K562 (cell line): Measurements from ENCODE around the gene RAB43. TPM values are rescaled to one million over a fixed set of nuclear protein-coding genes. Genes with fewer than 3 reads are reported as not detected.

Source experiments
- ATAC-seq: fragments of 200-7000 bp; cut with Tn5 transposase; 3 replicates; pipeline ENCODE4 v1.9.1; 2020; ENCODE audit warnings: moderate library complexity
- BruUV-seq: library from RNA; stranded (reverse); fragments of 400-500 nt; replicated peaks from 2 replicates; lab custom pipeline; 2021; lab: Mats Ljungman, UMichigan
- CTCF ChIA-PET: fragments of 300-600 bp; formaldehyde crosslinking; extraction: SDS; loops from one replicate; lab custom pipeline; 2021; ENCODE audit warnings: low intra/inter-chr PET ratio; lab: Yijun Ruan, JAX
- POLR2A ChIA-PET: fragments of 300-600, 350-650 bp; sonication (Branson Sonifier 250); formaldehyde crosslinking; extraction: SDS; loops from one replicate; lab custom pipeline; 2021; ENCODE audit warnings: antibody characterized with exemption, inconsistent platforms; lab: Yijun Ruan, JAX
- DNase-seq, 4 experiments: peaks; one replicate each; pipeline versions ENCODE4 v3.0.0 to v3.0.0-alpha.2; 2011 to 2018; ENCODE audit warnings: low spot score in 3 of 4, mixed read lengths in 3 of 4; ENCODE audit errors: extremely low read depth in 1 of 4
- FAIRE-seq: peaks from 2 replicates; lab custom pipeline; 2011; peaks lifted over from hg19 to GRCh38; lab: Jason Lieb, UNC
- H2AFZ ChIP-seq: 2 replicates; pipeline ENCODE4 v1.6.0; 2011; ENCODE audit warnings: low read depth, low read length, control low read depth, inconsistent platforms
- H3K27ac ChIP-seq: fragments of 200-600 bp; 3 replicates; pipeline ENCODE4 v1.8.0; 2011; ENCODE audit warnings: low read depth, mild to moderate bottlenecking, control low read depth, inconsistent platforms, low read length, moderate library complexity, mixed read lengths; ENCODE audit errors: extremely low read depth
- H3K27me3 ChIP-seq, 2 experiments: fragments of 300-600 bp in 1 of 2; 2 replicates in 1 of 2; 3 replicates in 1 of 2; pipeline versions ENCODE4 v1.6.0 to v1.8.0; 2011; ENCODE audit warnings: inconsistent platforms in 2 of 2, low read length in 2 of 2, mild to moderate bottlenecking in 1 of 2, mixed read lengths in 1 of 2, moderate library complexity in 1 of 2; ENCODE audit not compliant: control insufficient read depth in 2 of 2, insufficient read depth in 2 of 2
- H3K36me3 ChIP-seq: fragments of 300-600 bp; 3 replicates; pipeline ENCODE4 v1.8.0; 2011; ENCODE audit warnings: mild to moderate bottlenecking, low read length, inconsistent platforms; ENCODE audit not compliant: control insufficient read depth, insufficient read depth
- H3K4me1 ChIP-seq, 2 experiments: fragments of 200-600 bp in 1 of 2; replicated peaks in 1 of 2; 2 replicates in 1 of 2; 3 replicates in 1 of 2; pipeline versions ENCODE4 v1.5.1 to v1.8.0; 2011; ENCODE audit warnings: inconsistent platforms in 2 of 2, low read length in 2 of 2, mild to moderate bottlenecking in 1 of 2, mixed read lengths in 1 of 2, moderate library complexity in 1 of 2; ENCODE audit not compliant: control insufficient read depth in 2 of 2, insufficient read depth in 2 of 2
- H3K4me2 ChIP-seq: 2 replicates; pipeline ENCODE4 v1.6.1; 2011; ENCODE audit warnings: low read length, control low read depth, inconsistent platforms, mixed read lengths; ENCODE audit not compliant: insufficient read depth
- H3K4me3 ChIP-seq: fragments of 200-600 bp; sonication (generic), shearing (Covaris generic); 2 replicates; pipeline ENCODE4 v1.5.1; 2016; ENCODE audit warnings: control low read depth, inconsistent platforms
- H3K79me2 ChIP-seq: fragments of 200-600 bp; 3 replicates; pipeline ENCODE4 v1.8.0; 2011; ENCODE audit warnings: low read length, inconsistent platforms; ENCODE audit not compliant: control insufficient read depth, insufficient read depth
- H3K9ac ChIP-seq, 2 experiments: 2 replicates each; pipeline versions ENCODE4 v1.6.0 to v1.6.1; 2011; ENCODE audit warnings: low read depth in 2 of 2, low read length in 2 of 2, control low read depth in 1 of 2, inconsistent platforms in 1 of 2, mild to moderate bottlenecking in 1 of 2, mixed read lengths in 1 of 2; ENCODE audit not compliant: insufficient read depth in 1 of 2
- H3K9me1 ChIP-seq: one replicate; pipeline ENCODE4 v1.6.0; 2011; ENCODE audit warnings: inconsistent platforms, mild to moderate bottlenecking, low read length, moderate library complexity; ENCODE audit not compliant: control insufficient read depth, insufficient read depth
- H3K9me3 ChIP-seq: replicated peaks from 2 replicates; pipeline ENCODE4 v1.5.1; 2011; ENCODE audit warnings: low read depth, low read length, inconsistent platforms; ENCODE audit not compliant: control insufficient read depth, insufficient read depth
- H4K20me1 ChIP-seq: replicated peaks from 2 replicates; pipeline ENCODE4 v1.6.1; 2011; ENCODE audit warnings: low read length, inconsistent platforms, mixed read lengths; ENCODE audit not compliant: control insufficient read depth, insufficient read depth
- ETS2 ChIP-seq: IDR thresholded peaks from 2 replicates; pipeline ENCODE4 v1.6.1; 2016; ENCODE audit warnings: borderline replicate concordance, missing genetic modification characterization, mild to moderate bottlenecking, moderate library complexity, missing compliant biosample characterization; ENCODE audit not compliant: poor library complexity, severe bottlenecking
- GABPB2 ChIP-seq: fragments of 250-450 bp; sonication (Bioruptor Pico); conservative IDR thresholded peaks from 2 replicates; pipeline ENCODE4 v1.5.1; 2021; ENCODE audit warnings: mild to moderate bottlenecking
- JUN ChIP-seq, 2 experiments: sonication (generic) in 1 of 2; formaldehyde crosslinking in 1 of 2; IDR thresholded peaks; 2 replicates each; pipeline versions ENCODE4 v1.6.1 to v1.8.0; 2012 to 2022; ENCODE audit warnings: borderline replicate concordance in 2 of 2, mild to moderate bottlenecking in 2 of 2, improper control_type of control experiment in 1 of 2, low read depth in 1 of 2, low read length in 1 of 2, missing genetic modification reagents in 1 of 2
- PHF20 ChIP-seq: fragments of 450-650 bp; IDR thresholded peaks from 2 replicates; pipeline ENCODE4 v1.6.1; 2018; ENCODE audit not compliant: partially characterized antibody
- RBM22 ChIP-seq: fragments of 200-400 bp; formaldehyde crosslinking; IDR thresholded peaks from 2 replicates; pipeline ENCODE4 v1.6.1; 2018; ENCODE audit warnings: low read length, low read depth; ENCODE audit not compliant: poor library complexity, severe bottlenecking
- SMAD1 ChIP-seq: fragments of 150-350 bp; IDR thresholded peaks from 2 replicates; pipeline ENCODE4 v1.6.1; 2014; ENCODE audit warnings: low read length, low read depth; ENCODE audit not compliant: partially characterized antibody
- YBX1 ChIP-seq: fragments of 450-650 bp; IDR thresholded peaks from 2 replicates; pipeline ENCODE4 v1.7.1; 2016; ENCODE audit warnings: mild to moderate bottlenecking
- WGBS: fragments of 100-300 bp; shearing (Covaris generic); methylation state at CpG from one replicate; pipeline ENCODE4 v1.1.6; 2016; ENCODE audit warnings: low coverage, mixed read lengths; ENCODE audit not compliant: insufficient coverage; ENCODE audit errors: missing lambda C conversion rate; 5-methylcytosine and 5-hydroxymethylcytosine counted together
- in situ Hi-C: fragments of 300-500 bp; cut with MboI; formaldehyde crosslinking; loops from 4 replicates; pipeline ENCODE4 v1.15.0; 2018; ENCODE audit warnings: inconsistent platforms, mixed read lengths
- intact Hi-C: fragments of 100-400 bp; cut with micrococcal nuclease; formaldehyde crosslinking; loops from 2 replicates; pipeline ENCODE4 v1.14.2; 2022
- polyA plus RNA-seq, 8 experiments: library from polyadenylated mRNA; depleted of rRNA in 4 of 8; stranded (reverse) in 5 of 8; unstranded in 3 of 8; fragments of >200 nt; fragmentation: Nextera tagmentation in 2 of 8; fragmentation: Illumina TruSeq in 1 of 8; extraction: Ambion mirVana in 2 of 8; extraction: Trizol in 1 of 8; gene quantifications; 2 replicates each; pipeline versions ENCODE4 v1.2.1 to v1.2.3, GENCODE V29; 2011 to 2014; ENCODE audit warnings: inconsistent platforms in 1 of 8, missing spikeins in 1 of 8
- total RNA-seq, 7 experiments: library from RNA; depleted of rRNA in 6 of 7; stranded (reverse); fragments of >200 nt in 6 of 7; fragmentation: Illumina TruSeq in 2 of 7; extraction: Trizol in 2 of 7; gene quantifications; 2 replicates each; pipeline versions ENCODE4 v1.2.1 to v1.2.3, GENCODE V29; 2011 to 2021; ENCODE audit warnings: low replicate concordance in 1 of 7
- TF ChIP-seq, protein P1 (sequence below): sonication (generic); formaldehyde crosslinking; IDR thresholded peaks from 2 replicates; pipeline ENCODE4 v1.8.0; 2022; ENCODE audit warnings: missing genetic modification reagents, mild to moderate bottlenecking, moderate library complexity, borderline replicate concordance
- TF ChIP-seq, protein P2 (sequence below), 3 experiments: IDR thresholded peaks in 2 of 3; conservative IDR thresholded peaks in 1 of 3; 2 replicates each; pipeline ENCODE4 v1.5.1; 2011 to 2012; ENCODE audit warnings: low read length in 3 of 3, mild to moderate bottlenecking in 3 of 3, control low read depth in 2 of 3, improper control_type of control experiment in 1 of 3, inconsistent platforms in 1 of 3, low read depth in 1 of 3, mixed read lengths in 1 of 3, moderate library complexity in 1 of 3; ENCODE audit not compliant: insufficient read depth in 2 of 3

Gene RAB43
- total and polyA plus RNA-seq, 9 of the 15 experiments (the other 6 are each of a cell fraction or from before 2014, with no cell fraction given) = 0.04 to 6.8 (median 1.7) TPM; not detected in 2

DNA sequence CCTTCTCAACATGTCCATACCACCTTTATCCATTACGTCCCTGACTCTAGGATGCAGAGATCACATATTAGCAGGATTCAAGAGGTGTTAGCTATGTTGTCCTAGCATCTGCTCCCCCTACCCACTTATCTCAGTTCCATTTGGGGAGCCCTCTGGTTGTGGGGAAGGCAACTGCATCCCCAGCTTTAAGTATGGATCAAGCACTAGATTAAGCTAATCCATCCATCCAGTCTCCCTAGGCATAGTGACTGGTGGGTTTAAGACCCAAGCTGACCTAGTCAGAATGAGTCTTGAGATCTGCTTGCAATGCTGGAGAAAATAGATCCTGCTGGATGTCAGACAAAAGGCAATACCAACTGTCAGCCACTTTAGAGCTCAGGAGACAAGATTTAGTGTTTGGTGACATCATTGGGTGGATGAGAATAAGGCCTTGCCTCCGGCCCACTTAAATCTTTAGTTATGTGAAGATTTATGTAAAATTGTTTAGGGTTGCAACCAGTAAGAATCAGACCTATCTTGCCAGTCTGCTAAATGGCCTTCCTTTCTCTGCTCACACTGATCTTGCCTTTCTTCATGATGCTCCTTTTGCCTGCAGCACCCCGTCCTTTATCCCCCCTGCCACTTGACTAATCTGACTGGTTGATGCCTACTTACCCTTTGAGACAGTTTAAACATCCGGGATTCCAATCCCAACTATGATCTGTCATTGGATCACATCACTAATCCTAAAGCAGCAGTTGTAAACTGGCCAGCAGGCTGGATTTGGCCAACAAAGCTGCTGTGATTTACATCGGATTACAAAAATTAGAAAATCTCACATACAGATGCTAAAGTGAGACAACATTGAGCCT lies 41.4 kb upstream of the RAB43 start (continued):
- TF ChIP-seq, protein P1, sequence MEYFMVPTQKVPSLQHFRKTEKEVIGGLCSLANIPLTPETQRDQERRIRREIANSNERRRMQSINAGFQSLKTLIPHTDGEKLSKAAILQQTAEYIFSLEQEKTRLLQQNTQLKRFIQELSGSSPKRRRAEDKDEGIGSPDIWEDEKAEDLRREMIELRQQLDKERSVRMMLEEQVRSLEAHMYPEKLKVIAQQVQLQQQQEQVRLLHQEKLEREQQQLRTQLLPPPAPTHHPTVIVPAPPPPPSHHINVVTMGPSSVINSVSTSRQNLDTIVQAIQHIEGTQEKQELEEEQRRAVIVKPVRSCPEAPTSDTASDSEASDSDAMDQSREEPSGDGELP (CRISPR knock-in tag) = no peak
- TF ChIP-seq, all 486 proteins: peak for 10

DNA sequence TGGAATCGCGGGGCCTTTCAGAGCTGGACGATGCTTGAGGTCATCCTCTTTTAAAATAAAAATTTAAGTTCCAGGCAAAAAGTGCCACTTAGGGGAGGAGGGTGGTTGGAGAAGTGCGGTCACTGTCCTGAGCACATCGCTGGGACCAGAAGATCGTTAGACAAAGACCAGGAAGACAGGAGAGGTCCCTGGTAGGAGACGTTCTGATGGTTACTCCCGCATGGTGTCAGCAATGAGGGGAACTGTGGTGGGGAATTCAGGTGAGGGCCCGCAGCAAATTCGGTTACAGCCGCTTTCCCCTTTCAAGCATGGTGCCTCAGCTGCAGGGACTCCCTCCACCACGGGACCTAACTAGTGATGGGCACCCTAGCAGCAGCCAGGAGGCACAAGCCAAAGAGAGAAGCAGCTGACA lies 40.3 kb upstream of the RAB43 start:
- H3K4me1 ChIP-seq = peaks cover 0 to 11% of the 10 kb centered on the region in 2 experiments; a peak in 3 of 5 replicates
- peaks cover 25% of the 10 kb centered on the region; the same call in 2 of the 3 replicates for H3K36me3 ChIP-seq
- H3K4me3 ChIP-seq = peak overlapping the region; percentile 67
- peak overlapping the region; percentile 94 for H3K4me2 ChIP-seq
- DNase-seq (peak in 1 of 4 experiments; percentile 21), FAIRE-seq (no peak), ATAC-seq (peak; percentile 45)
- no peaks in the 10 kb centered on the region for H3K9me1 ChIP-seq
- peak overlapping the region; percentile 93 to 98 for H3K9ac ChIP-seq
- intact Hi-C loops = no loop called here
- H3K27ac ChIP-seq = peak overlapping the region; percentile 100
- no peaks in the 10 kb centered on the region for H4K20me1 ChIP-seq
- in situ Hi-C loops = no loop called here
- peak overlapping the region; percentile 99; the same call in 1 of the 2 replicates for H2AFZ ChIP-seq
- CTCF ChIA-PET = interaction anchor here (2.0 kb wide), 1 partner anchor 84 kb away, joined by 10 read pairs; no protein-coding TSS in a partner anchor
- 2% methylated on average over 7 of the region's 12 CpGs for WGBS
- H3K27me3 ChIP-seq = no peaks in the 10 kb centered on the region
- no peaks in the 10 kb centered on the region for H3K9me3 ChIP-seq
- BruUV-seq = no TSS peak
- POLR2A ChIA-PET = interaction anchor here (0.7 to 2.9 kb wide), 16 partner anchors 9 to 251 kb away, joined by 3 to 21 read pairs (median 4); partner anchors contain the start of genes CNBP, COPG1 and RAB43
- peaks cover 31% of the 10 kb centered on the region for H3K79me2 ChIP-seq
- TF ChIP-seq SMAD1 = no peak
- no peak for TF ChIP-seq PHF20
- no peak for TF ChIP-seq JUN (IDR thresholded peaks at IDR 0.05; ENCODE audit: borderline replicate concordance, low read depth, low read length)
- no peak for TF ChIP-seq JUN (CRISPR knock-in tag; IDR thresholded peaks at IDR 0.05; ENCODE audit: borderline replicate concordance)
- TF ChIP-seq GABPB2 (CRISPR knock-in tag) = no peak
- no peak for TF ChIP-seq ETS2 (tag)
- TF ChIP-seq RBM22 = no peak
- TF ChIP-seq YBX1 = no peak
- TF ChIP-seq, protein P2, sequence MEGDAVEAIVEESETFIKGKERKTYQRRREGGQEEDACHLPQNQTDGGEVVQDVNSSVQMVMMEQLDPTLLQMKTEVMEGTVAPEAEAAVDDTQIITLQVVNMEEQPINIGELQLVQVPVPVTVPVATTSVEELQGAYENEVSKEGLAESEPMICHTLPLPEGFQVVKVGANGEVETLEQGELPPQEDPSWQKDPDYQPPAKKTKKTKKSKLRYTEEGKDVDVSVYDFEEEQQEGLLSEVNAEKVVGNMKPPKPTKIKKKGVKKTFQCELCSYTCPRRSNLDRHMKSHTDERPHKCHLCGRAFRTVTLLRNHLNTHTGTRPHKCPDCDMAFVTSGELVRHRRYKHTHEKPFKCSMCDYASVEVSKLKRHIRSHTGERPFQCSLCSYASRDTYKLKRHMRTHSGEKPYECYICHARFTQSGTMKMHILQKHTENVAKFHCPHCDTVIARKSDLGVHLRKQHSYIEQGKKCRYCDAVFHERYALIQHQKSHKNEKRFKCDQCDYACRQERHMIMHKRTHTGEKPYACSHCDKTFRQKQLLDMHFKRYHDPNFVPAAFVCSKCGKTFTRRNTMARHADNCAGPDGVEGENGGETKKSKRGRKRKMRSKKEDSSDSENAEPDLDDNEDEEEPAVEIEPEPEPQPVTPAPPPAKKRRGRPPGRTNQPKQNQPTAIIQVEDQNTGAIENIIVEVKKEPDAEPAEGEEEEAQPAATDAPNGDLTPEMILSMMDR (IDR thresholded peaks at IDR 0.05 in 2 of 3, conservative IDR thresholded peaks at IDR 0.05 in 1 of 3; ENCODE audit: insufficient read depth in 2 of 3, low read depth in 1 of 3, low read length in 3 of 3) = 0 out of 6 replicates have a peak, but pooled peaks of 1 of the 3 experiments have one; percentile 2
